Islet of Langerhans (tissue), 1 donor: ENCODE results near the gene GAA.

Experiments
- FAIRE-seq: peaks from one replicate; lab custom pipeline; 2011; peaks lifted over from hg19 to GRCh38; lab: Jason Lieb, UNC

The GAA gene

DNA sequence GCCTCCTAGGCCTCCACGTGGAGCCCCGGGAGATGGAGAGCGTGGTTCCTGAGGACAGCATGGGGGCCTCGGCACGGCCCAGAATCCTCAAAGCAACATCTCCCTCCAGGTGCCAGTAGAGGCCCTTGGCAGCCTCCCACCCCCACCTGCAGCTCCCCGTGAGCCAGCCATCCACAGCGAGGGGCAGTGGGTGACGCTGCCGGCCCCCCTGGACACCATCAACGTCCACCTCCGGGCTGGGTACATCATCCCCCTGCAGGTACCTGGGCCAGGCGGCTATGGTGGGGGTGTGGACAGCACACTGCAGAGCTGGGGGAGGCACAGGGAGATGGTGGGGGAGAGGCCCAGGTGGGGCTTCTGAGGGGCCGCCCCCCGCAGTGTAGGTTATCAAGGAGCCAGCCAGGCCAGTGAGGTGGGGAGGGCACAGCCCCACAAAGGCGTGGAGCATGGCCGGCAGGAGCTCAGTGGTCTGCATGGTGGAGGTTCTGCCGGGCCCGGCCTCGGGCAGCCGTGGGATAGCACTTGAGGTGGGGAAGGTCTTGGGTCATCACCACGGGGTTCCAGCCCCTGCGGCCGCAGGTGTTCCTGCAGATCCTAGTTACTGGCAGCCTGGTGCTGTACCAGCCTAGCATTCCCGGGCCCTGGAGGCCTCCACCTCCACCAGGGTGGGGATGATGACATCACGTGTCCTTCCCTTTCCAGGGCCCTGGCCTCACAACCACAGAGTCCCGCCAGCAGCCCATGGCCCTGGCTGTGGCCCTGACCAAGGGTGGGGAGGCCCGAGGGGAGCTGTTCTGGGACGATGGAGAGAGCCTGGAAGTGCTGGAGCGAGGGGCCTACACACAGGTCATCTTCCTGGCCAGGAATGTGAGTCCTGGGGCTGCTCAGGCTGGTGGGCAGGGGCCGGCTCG, 16.4 kb downstream of the GAA start:
- FAIRE-seq: no peak

DNA sequence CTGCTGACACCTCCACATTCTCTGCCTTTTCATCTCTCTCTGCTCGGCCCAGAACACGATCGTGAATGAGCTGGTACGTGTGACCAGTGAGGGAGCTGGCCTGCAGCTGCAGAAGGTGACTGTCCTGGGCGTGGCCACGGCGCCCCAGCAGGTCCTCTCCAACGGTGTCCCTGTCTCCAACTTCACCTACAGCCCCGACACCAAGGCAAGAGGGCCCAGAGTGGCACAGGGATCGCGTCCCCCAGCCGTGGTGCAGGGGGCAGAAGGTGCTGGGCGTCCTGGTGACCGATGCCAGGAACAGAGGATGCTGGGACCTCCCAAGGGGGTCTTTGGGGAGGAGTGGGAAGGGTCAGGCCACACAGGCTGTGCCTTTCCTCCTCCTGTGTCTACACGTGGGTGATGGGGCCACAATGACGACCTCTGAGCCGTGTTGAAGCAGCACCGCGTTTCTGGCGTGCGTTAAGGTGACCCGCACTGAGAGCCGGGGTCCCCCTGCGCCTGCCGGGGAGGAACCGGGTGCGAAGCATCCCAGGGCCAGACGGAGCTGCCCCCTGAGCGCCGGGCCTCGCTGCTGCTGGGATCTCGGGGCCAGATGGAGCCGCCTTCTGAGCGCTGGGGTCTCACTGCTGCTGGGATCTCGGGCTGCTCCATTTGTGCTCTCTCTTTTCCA, 17.4 kb downstream of the GAA start:
- no peak for FAIRE-seq

GRCh38 chr17:80119271-80119791, 17.9 kb downstream of the GAA start:
- FAIRE-seq: no peak

DNA sequence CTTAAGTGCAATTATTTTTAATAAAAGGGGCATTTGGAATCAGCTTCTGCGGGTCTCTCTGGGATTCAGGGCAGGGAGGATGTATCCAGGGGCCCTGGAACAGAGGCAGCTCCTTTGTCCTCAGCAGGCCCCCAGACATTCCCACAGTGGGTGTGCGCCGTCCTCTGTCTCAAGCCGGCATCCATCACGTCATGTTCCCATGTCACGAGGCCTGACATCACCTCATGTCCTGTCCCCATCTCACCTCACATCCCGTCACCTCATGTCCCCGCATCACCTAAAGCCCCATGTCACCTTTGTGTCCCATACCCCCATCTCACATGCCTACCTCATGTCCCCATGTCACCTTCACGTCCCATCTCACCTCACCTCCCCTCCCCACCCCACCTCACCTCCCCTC, 18.5 kb downstream of the GAA start:
- no peak for FAIRE-seq

- no peak for FAIRE-seq
Measured at GRCh38 chr17:80122026-80122575, 20.7 kb downstream of the GAA start.

DNA sequence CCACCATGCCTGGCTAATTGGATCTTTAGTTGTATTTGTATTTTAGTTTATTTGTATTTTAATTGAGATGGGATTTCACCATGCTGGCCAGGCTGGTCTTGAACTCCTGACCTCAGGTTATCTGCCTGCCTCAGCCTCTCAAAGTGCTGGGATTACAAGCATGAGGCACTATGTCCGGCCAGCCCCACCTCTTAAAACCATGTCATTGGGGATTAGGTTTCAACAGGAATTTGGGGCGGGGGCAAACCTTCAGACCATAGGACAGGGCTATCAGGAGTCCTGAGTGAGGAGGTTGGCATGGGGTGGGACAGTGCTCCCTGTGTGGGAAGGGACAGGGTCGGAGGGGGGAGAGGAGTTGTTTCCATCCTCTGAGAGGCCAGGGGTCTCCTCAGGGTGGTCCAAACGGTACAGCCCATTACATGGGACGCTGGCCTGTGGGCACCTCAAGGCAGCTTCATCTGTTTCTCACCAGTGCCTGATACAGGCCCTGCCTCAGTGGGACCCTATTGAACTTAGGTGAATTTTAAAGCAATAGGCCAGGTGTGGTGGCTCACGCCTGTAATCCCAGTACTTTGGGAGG, 21.6 kb downstream of the GAA start:
- FAIRE-seq: no peak

- FAIRE-seq: no peak
Measured at GRCh38 chr17:80123791-80124190, 22.4 kb downstream of the GAA start.

- FAIRE-seq: no peak
Measured at GRCh38 chr17:80124351-80124981, 23.1 kb downstream of the GAA start.

DNA sequence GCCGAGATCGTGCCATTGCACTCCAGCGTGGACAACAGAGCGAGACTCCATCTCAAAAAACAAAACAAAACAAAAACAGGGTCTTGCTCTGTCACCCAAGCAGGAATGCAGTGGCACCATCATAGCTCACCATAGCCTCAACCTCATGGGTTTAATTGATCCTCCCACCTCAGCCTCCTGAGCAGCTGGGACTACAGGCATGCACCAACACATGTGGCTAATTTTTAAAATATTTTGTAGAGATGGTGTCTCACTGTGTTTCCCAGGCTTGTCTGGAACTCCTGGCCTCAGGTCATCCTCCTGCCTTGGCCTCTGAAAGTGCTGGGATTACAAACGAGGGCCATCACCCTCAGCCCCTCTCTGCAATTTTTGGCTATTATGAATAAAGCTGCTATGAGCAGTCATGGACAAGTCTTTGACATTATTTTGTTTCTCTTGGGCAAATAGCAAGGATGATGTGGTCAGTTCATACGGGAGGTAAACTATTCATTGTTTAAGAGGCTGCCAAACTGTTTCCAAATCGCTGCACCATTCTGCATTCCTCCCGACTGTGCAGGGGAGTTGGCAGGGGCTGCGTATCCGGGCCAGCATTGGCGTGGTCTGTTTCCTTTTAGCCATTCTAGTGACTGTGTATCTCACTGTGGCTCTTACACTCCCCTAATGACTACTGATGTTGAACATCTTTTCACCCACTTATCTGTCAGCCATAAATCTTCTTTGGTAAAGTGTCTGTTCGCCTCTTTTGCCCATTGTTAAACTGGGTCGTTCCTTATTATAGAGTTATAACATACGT, 24.5 kb downstream of the GAA start:
- FAIRE-seq: no peak

GRCh38 chr17:80126449-80126715, 25.0 kb downstream of the GAA start:
- FAIRE-seq: no peak

DNA sequence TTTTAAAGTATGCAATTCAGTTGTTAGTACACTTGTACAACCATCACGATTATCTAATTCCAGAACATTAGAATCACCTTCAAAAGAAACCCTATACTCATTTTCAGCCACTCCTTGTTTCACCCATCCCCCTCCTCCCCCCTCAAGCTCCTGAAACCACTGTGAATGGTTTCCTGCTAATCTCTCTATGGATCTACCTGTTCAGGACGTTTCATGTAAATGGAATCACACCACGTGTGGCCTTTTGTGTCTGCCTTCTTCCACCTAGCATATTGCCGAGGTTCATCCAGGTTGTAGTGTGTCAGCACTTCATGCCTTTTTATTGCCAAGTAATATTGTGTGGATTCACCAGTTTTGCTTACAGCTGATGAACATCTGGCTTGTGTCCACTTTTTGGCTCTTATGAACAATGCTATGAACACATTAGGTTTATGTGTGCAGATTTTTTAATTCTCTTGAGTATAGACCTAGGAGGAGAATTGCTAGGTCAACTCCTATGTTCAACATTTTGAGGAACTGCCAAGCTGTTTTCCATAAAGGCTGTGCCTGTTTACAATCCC, 27.7 kb downstream of the GAA start:
- FAIRE-seq: no peak

DNA sequence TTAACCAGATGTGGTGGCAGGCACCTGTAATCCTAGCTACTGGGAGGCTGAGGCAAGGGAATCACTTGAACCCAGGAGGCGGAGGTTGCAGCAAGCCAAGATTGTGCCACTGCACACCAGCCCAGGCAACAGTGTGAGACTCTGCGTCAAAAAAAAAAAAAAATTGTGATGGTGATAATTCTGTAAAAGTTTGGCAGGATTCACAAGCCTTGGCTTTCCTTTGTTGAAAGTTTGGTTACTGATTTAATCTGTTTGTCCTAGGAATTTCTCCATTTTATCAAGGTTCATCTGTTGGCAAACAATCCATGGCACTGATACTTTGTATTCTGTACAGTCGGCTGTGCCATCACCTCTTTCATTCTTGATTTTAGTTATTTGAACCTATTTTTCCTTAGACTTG, 29.6 kb downstream of the GAA start:
- FAIRE-seq: no peak

DNA sequence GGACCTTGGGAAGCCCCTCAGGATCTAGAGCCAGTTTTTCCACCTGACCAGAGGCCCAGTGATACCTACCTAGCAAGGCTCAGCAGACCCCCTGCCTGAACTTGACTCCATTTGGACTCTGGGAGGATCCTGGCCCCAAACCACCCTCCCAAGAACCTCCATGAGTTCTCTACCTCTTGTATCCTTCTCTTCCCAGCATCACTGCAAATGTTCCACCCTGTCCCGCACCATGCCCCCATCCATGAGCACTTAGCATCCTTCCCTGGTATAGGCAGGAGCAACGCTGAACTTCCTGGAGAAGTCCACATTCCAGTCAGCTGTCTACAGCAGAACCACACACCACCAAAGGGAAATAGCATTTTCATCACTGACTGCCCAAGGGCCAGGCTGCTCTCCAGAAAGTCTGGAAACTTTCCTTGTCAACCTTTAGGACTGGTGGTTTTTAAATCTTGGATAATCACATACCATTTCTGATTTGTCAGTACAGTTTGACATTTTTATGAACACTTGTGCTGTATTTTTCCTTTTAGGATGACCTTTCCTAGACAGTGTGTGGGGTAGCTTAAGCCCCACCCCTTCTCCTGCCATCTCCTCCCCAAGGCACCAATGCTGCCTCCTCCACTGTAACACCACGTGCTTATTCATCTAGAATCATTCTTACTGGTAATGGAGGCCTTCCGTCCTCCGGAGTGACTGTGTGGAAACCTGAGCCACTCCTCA, 31.7 kb downstream of the GAA start:
- FAIRE-seq: no peak

GRCh38 chr17:80133626-80133970, 32.2 kb downstream of the GAA start:
- FAIRE-seq: no peak

- FAIRE-seq: no peak
Measured at GRCh38 chr17:80137131-80137530, 35.8 kb downstream of the GAA start.

DNA sequence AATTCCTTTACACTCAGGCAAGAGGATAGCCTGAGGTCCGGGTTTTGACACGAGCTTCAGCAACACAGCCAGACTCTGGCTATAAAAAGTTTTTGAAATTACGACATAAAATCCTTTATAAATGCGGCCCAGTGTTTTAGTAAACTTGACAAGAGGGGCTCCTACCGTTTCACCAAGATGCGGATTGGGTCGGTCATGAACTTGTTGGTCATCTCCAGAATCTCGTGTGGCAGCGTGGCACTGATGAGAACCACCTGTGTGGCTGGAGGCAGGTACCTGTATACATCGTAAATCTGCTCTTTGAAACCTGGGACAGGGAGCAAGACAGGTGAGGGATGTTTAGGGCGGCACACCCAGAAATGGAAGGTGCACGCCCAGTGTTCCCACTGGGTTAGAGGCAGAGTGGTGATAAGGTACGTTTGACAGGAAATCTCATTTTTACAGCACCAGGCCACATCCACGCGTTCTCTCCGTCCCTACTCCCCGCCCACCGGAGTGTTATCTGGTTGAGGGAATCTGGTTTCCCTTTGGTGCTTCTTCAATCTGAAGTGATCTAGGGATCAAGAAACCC, 37.6 kb downstream of the GAA start:
- no peak for FAIRE-seq

DNA sequence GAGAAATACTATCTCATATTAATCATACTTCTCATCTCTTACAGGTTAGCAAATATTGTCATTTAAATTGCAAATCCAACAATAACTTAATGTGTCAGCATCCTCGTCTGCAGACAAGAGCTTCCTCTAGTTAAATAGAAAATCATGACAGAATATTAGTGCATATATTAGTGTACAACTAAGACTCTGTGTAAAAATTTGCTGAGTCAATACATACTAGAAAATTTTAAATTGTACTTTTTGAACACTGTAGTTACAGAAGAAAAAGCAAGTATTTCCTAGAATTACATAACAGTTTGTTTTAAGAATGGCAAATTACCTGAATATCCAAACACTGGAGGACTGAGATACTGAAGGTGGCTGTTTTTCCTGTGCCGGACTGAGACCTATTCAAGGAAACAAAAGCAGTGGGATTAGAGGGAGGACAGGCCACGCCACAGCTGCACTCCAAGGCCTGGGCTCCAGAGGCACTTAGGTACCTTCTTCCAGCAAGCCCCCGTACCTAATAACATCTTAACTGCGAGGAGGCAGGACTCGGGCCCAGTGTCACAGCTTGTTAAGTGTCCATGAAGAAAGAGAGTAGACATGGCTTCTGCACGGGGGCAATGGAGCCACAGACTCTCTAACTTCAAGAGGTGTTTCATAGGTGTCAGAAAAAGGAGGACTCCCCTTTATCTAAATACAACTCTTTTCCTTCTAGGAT, 40.2 kb downstream of the GAA start:
- FAIRE-seq: no peak

- no peak for FAIRE-seq
Measured at GRCh38 chr17:80142929-80143328, 41.5 kb downstream of the GAA start.

DNA sequence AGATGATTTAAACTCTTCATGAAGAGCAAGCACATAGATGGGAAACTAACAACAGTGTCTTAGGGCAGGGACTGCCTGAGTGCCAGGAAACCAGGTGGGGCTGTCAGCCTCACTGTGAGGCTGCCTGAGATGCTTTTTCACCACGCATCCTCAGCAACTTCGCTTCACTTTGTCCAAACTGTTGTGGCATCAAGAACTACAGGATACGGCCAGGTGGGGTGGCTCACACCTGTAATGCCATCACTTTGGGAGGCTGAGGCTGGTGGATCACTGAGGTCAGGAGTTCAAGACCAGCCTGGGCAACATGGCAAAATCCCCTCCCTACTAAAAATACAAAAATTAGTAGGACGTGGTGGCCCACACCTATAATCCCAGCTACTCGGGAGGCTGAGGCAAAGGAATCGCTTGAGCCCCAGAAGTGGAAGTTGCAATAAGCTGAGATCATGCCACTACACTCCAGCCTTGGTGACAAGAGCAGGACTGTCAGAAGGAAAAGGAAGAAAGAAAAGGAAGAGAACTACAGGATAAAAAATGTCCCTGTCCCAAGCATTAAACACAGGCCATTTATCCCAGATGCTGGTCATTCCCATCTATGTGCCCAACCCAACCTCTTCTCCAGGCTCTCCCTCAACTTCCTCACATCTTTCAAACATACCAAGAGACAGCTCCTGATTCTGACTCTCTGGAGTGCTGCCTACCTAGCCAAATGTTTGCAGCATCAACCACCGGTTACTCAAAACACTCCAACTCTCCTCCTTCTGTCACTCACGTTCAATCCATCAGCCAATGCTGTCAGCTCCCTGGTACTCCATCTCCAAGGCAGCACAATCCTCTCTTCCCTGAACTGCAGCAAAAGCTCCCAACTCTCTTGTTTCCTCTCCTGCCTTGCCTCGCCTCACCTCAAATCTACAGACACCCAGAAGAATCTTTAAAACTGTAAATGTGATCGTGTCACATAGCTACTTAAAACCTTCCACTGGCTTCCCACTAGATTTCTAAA, 44.0 kb downstream of the GAA start:
- no peak for FAIRE-seq
